CD4-positive, alpha-beta T cell (primary cell): ENCODE results near the gene IGFL3. TPM values are rescaled to one million over a fixed set of nuclear protein-coding genes. Genes with fewer than 3 reads are reported as not detected.

ENCODE experiments used
- ATAC-seq: fragments of 200-7000 bp; cut with Tn5 transposase; one replicate; pipeline ENCODE4 v1.10.0; 2022; ENCODE audit warnings: mild to moderate bottlenecking; ENCODE audit not compliant: poor library complexity
- CTCF ChIA-PET: fragments of 350-600 bp; sonication (Branson Sonifier 250); formaldehyde crosslinking; loops from one replicate; lab custom pipeline; 2021; ENCODE audit warnings: antibody characterized with exemption, inconsistent platforms; lab: Charles Lee
- POLR2A ChIA-PET: fragments of 350-600 bp; sonication (Branson Sonifier 250); formaldehyde crosslinking; loops from one replicate; lab custom pipeline; 2021; ENCODE audit warnings: antibody characterized with exemption, inconsistent platforms; lab: Charles Lee
- DNase-seq, 14 experiments: peaks; one replicate each; pipeline ENCODE4 v3.0.0-alpha.2; 2013 to 2020; ENCODE audit warnings: mixed read lengths in 2 of 14
- H3K27ac ChIP-seq, 2 donors: one replicate each; pipeline versions ENCODE4 v1.5.1 to v1.7.0; 2013; ENCODE audit warnings: low read length in 2 of 2, low read depth in 1 of 2, mild to moderate bottlenecking in 1 of 2
- H3K27me3 ChIP-seq, 2 experiments: 1 replicate in 1 of 2; 2 replicates in 1 of 2; pipeline versions ENCODE4 v1.6.1 to v1.7.0; 2013; ENCODE audit warnings: low read length in 2 of 2, control low read depth in 1 of 2, mild to moderate bottlenecking in 1 of 2, moderate library complexity in 1 of 2; ENCODE audit not compliant: insufficient read depth in 2 of 2, control insufficient read depth in 1 of 2
- H3K36me3 ChIP-seq: one replicate; pipeline ENCODE4 v1.6.1; 2013; ENCODE audit warnings: low read length, control low read depth; ENCODE audit not compliant: insufficient read depth
- H3K4me1 ChIP-seq: one replicate; pipeline ENCODE4 v1.6.1; 2013; ENCODE audit warnings: low read length, control low read depth; ENCODE audit not compliant: insufficient read depth
- H3K4me3 ChIP-seq: one replicate; pipeline ENCODE4 v1.5.1; 2013; ENCODE audit warnings: mild to moderate bottlenecking, low read length, moderate library complexity
- H3K9me3 ChIP-seq, 2 experiments: 1 replicate in 1 of 2; 2 replicates in 1 of 2; pipeline versions ENCODE4 v1.6.1 to v1.7.0; 2013; ENCODE audit warnings: low read length in 2 of 2, mild to moderate bottlenecking in 2 of 2, control low read depth in 1 of 2, moderate library complexity in 1 of 2; ENCODE audit not compliant: control insufficient read depth in 1 of 2, insufficient read depth in 1 of 2
- H3K27ac Mint-ChIP-seq: one replicate; pipeline ENCODE4 v1.8.0; 2020; ENCODE audit warnings: mixed read lengths
- H3K27me3 Mint-ChIP-seq: one replicate; pipeline ENCODE4 v1.8.0; 2021; ENCODE audit warnings: mixed read lengths
- H3K36me3 Mint-ChIP-seq: one replicate; pipeline ENCODE4 v1.8.0; 2021; ENCODE audit warnings: low read depth, mixed read lengths
- H3K4me1 Mint-ChIP-seq: one replicate; pipeline ENCODE4 v1.8.0; 2021; ENCODE audit warnings: low read depth, mixed read lengths
- H3K4me3 Mint-ChIP-seq: one replicate; pipeline ENCODE4 v1.8.0; 2020; ENCODE audit warnings: mild to moderate bottlenecking, mixed read lengths
- H3K9me3 Mint-ChIP-seq: one replicate; pipeline ENCODE4 v1.8.0; 2020; ENCODE audit warnings: mixed read lengths
- CTCF ChIP-seq: fragments of 200-600 bp; IDR thresholded peaks from one replicate; pipeline ENCODE4 v1.8.0; 2022; ENCODE audit warnings: antibody characterized with exemption, mild to moderate bottlenecking
- intact Hi-C, 2 experiments: fragments of 100-400 bp; cut with DNase I in 1 of 2; cut with micrococcal nuclease in 1 of 2; formaldehyde crosslinking; loops; one replicate each; pipeline versions ENCODE4 v1.15.1 to v1.9.0; 2023 to 2025; cut with DNase I, micrococcal nuclease
- total RNA-seq, 174 experiments: library from RNA in 2 of 174; stranded (reverse) in 2 of 174; gene quantifications; one replicate each; pipeline ENCODE4 v1.2.3 and lab custom pipeline; 2021 to 2026

Gene IGFL3
- total RNA-seq, 2 experiments from 2014 or later, result not detected

GRCh38 chr19:46150606-46151005, 26.1 kb upstream of the IGFL3 start:
- no peaks in the 10 kb centered on the region for H3K36me3 Mint-ChIP-seq
- DNase-seq (no peak), ATAC-seq (no peak)
- POLR2A ChIA-PET, result no interaction called here
- no peaks in the 10 kb centered on the region for H3K9me3 ChIP-seq
- H3K27ac ChIP-seq, result no peak overlapping the region
- intact Hi-C loops, result no loop called here
- H3K27me3 ChIP-seq, result peaks cover 5 to 20% of the 10 kb centered on the region in 2 experiments
- CTCF ChIA-PET, result no interaction called here
- H3K27ac Mint-ChIP-seq, result no peak overlapping the region
- H3K9me3 Mint-ChIP-seq, result no peaks in the 10 kb centered on the region
- peaks cover 66% of the 10 kb centered on the region for H3K27me3 Mint-ChIP-seq
- H3K36me3 ChIP-seq, result no peaks in the 10 kb centered on the region
- H3K4me3 Mint-ChIP-seq, result no peak overlapping the region
- no peaks in the 10 kb centered on the region for H3K4me1 ChIP-seq
- H3K4me1 Mint-ChIP-seq, result no peaks in the 10 kb centered on the region
- no peak for TF ChIP-seq CTCF
- H3K4me3 ChIP-seq, result no peak overlapping the region

GRCh38 chr19:46147791-46148288, 23.4 kb upstream of the IGFL3 start, which contains the start of gene IGFL2:
IGFL2 (plus strand) TSS chr19:46148238; CDS start chr19:46148279, 41 bp downstream.
- H3K27ac Mint-ChIP-seq, result no peak within 1 kb of the TSS
- intact Hi-C loops, result no loop called here
- Histone ChIP-seq H3K36me3 (no peaks in the 10 kb centered on the region), H3K27ac (no peak within 1 kb of the TSS), H3K27me3 (peaks cover 5 to 15% of the 10 kb centered on the region in 2 experiments), H3K9me3 (no peaks in the 10 kb centered on the region), H3K4me1 (no peaks in the 10 kb centered on the region), H3K4me3 (no peak within 1 kb of the TSS)
- peaks cover 61% of the 10 kb centered on the region for H3K27me3 Mint-ChIP-seq
- H3K9me3 Mint-ChIP-seq, result no peaks in the 10 kb centered on the region
- H3K36me3 Mint-ChIP-seq, result no peaks in the 10 kb centered on the region
- ATAC-seq, result no peak
- POLR2A ChIA-PET, result no interaction called here
- H3K4me3 Mint-ChIP-seq, result no peak within 1 kb of the TSS
- no peaks in the 10 kb centered on the region for H3K4me1 Mint-ChIP-seq
- CTCF ChIA-PET, result no interaction called here
- no peak for TF ChIP-seq CTCF
- DNase-seq, result no peak

GRCh38 chr19:46147166-46147740, 22.8 kb upstream of the IGFL3 start:
- no peak for TF ChIP-seq CTCF
- H3K36me3 ChIP-seq, result no peaks in the 10 kb centered on the region
- Mint-ChIP-seq H3K27ac (no peak overlapping the region), H3K36me3 (no peaks in the 10 kb centered on the region), H3K4me3 (no peak overlapping the region), H3K4me1 (no peaks in the 10 kb centered on the region), H3K27me3 (peaks cover 56% of the 10 kb centered on the region), H3K9me3 (no peaks in the 10 kb centered on the region)
- peaks cover 5 to 14% of the 10 kb centered on the region in 2 experiments for H3K27me3 ChIP-seq
- CTCF ChIA-PET, result no interaction called here
- no peaks in the 10 kb centered on the region for H3K9me3 ChIP-seq
- no peaks in the 10 kb centered on the region for H3K4me1 ChIP-seq
- no peak for DNase-seq
- no peak for ATAC-seq
- intact Hi-C loops, result no loop called here
- H3K4me3 ChIP-seq, result no peak overlapping the region
- POLR2A ChIA-PET, result no interaction called here
- no peak overlapping the region for H3K27ac ChIP-seq
